Glutamatergic neuron (in vitro differentiated cells): ENCODE data around the gene SIRT3. TPM values are rescaled to one million over a fixed set of nuclear protein-coding genes. Genes with fewer than 3 reads are reported as not detected.
"Not testable (repeated sequence)": the region's sequence is repeated elsewhere in the genome, so short reads cannot be mapped to it uniquely, and the experiment has no call there.

Source experiments
- DNase-seq: peaks from one replicate; pipeline ENCODE4 v3.0.0; 2022
- H3K27ac Mint-ChIP-seq: one replicate; pipeline ENCODE4 v1.8.0; 2020; ENCODE audit warnings: mild to moderate bottlenecking, mixed read lengths, inconsistent platforms; ENCODE audit not compliant: unreplicated experiment
- H3K27me3 Mint-ChIP-seq: one replicate; pipeline ENCODE4 v1.8.0; 2020; ENCODE audit warnings: mild to moderate bottlenecking, moderate library complexity, mixed read lengths, inconsistent platforms; ENCODE audit not compliant: unreplicated experiment
- H3K36me3 Mint-ChIP-seq: one replicate; pipeline ENCODE4 v1.8.0; 2020; ENCODE audit warnings: mild to moderate bottlenecking, mixed read lengths, inconsistent platforms; ENCODE audit not compliant: unreplicated experiment
- H3K4me1 Mint-ChIP-seq: one replicate; pipeline ENCODE4 v1.8.0; 2020; ENCODE audit warnings: mild to moderate bottlenecking, low read depth, mixed read lengths, inconsistent platforms; ENCODE audit not compliant: unreplicated experiment
- H3K4me3 Mint-ChIP-seq: one replicate; pipeline ENCODE4 v1.8.0; 2020; ENCODE audit warnings: mild to moderate bottlenecking, mixed read lengths, inconsistent platforms; ENCODE audit not compliant: unreplicated experiment
- H3K9me3 Mint-ChIP-seq: one replicate; pipeline ENCODE4 v1.8.0; 2020; ENCODE audit warnings: mild to moderate bottlenecking, moderate library complexity, mixed read lengths, inconsistent platforms; ENCODE audit not compliant: unreplicated experiment
- CTCF ChIP-seq: fragments of 200-600 bp; sonication (generic); IDR thresholded peaks from one replicate; pipeline ENCODE4 v1.5.0; 2021; ENCODE audit not compliant: partially characterized antibody, unreplicated experiment
- total RNA-seq: library from RNA; stranded (reverse); fragmentation: NEBNext Ultra II Directional; extraction: Animal tissue kit (Norgen Biotek cat#: 25700); gene quantifications from one replicate; pipeline ENCODE4 v1.2.1, GENCODE V29; 2021; ENCODE audit not compliant: unreplicated experiment

The SIRT3 gene
- total RNA-seq, 1 donor from 2014 or later = 23.6 TPM

- Mint-ChIP-seq H3K4me3 (no peak overlapping the region), H3K27ac (no peak overlapping the region), H3K9me3 (no peaks in the 10 kb centered on the region), H3K4me1 (no peaks in the 10 kb centered on the region), H3K36me3 (no peaks in the 10 kb centered on the region), H3K27me3 (peaks cover 2% of the 10 kb centered on the region)
- DNase-seq = no peak
- no peak for TF ChIP-seq CTCF
These were observed 38.4 kb downstream of the SIRT3 start for GRCh38 chr11:197741-198235.

GRCh38 chr11:196786-197731 lies 39.1 kb downstream of the SIRT3 start:
- no peak overlapping the region for H3K27ac Mint-ChIP-seq
- H3K9me3 Mint-ChIP-seq = no peaks in the 10 kb centered on the region

DNA sequence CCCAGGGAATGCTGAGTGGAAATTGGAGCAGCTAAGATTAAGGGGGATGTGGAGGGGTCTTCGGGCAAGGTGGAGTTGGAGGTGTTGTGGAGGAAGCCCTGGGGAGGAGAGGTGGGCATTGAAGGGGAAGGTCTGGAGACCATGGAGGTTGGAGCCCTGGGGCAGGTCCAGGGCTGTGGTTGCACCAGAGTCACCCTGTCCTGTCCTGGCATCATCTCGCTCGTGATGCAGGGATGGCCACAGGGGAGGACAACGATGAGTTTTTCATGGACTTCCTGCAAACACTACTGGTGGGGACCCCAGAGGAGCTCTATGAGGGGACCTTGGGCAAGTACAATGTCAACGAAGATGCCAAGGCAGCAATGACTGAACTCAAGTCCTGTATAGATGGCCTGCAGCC lies 42.7 kb downstream of the SIRT3 start:
- not testable (repeated sequence) for H3K27ac Mint-ChIP-seq, H3K4me1 Mint-ChIP-seq, H3K4me3 Mint-ChIP-seq, H3K27me3 Mint-ChIP-seq, H3K9me3 Mint-ChIP-seq, H3K36me3 Mint-ChIP-seq
- peak; percentile 10 for DNase-seq

More at GRCh38 chr11:196786-197731, 39.1 kb downstream of the SIRT3 start:
- no peak for TF ChIP-seq CTCF
- Mint-ChIP-seq H3K27me3 (peaks cover 2% of the 10 kb centered on the region), H3K4me3 (no peak overlapping the region), H3K4me1 (no peaks in the 10 kb centered on the region), H3K36me3 (no peaks in the 10 kb centered on the region)
- no peak for DNase-seq

DNA sequence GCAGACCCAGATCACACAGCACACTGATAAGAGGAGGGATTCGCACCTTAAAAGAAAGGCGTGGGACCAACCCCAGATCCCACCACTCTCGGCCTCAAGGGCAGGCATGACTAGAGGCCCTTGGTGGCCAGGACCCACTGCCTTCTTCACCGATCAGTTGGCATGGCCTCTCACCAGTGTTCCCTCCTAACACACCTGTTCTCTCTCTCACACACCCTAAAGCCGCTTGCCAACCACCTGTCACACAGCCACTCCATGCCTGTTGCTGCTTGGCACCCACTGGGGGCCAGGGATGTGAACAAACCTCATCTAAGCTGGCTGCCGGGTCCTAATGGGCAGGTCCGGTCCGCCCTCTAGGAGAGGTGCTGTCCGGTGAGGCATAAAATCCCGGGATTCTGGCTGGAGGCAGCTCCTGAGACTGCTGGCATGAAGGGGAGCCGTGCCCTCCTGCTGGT lies 43.4 kb downstream of the SIRT3 start, which contains the start of gene SCGB1C1:
Gene SCGB1C1 (plus strand): TSS at position 405 of the 455 bp plus-strand sequence. CDS start 22 bp downstream, at position 427.
- H3K36me3 Mint-ChIP-seq, H3K27ac Mint-ChIP-seq, H3K4me3 Mint-ChIP-seq: not testable (repeated sequence)

DNA sequence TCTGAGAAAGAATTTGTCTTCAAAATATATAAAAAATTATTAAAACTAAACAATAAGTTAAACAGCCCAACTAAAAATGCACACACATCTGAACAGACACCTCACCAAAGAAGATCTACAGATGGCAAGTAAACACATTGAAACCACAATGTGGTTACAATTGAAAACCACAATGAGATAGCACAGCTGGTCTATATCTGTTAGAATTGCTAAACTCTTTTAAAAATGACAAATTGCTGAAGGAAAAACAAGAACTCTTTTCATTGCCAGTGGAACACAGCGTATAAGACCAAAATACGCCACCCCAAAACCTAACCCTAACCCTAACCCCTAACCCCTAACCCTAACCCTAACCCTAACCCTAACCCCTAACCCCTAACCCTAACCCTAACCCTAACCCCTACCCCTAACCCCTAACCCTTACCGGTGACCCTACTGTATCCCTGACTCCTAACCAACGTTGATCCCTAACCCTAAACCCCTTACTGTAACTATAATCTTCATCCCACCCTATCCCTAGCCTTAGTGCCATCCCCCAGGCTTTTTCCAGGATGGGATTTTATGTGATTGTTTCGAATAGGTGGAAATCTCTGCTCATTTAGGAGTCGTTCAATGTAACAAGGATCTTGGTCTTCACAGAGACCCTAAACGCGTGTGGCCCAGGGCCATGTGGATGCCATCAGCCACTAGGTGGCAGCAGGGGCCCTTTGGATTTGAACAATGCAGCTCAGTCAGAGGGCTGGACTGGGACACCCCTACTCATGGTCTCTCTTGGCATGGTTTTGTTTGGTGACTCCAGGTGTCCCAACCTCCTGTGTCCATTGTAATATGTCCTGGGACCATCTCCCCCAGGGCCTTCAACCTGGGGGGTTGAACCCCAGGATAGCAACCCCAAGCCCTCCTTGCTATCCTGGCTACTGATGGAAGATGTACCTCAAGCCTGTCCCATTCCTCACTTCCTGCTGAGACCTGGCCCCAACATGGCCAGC lies 44.4 kb downstream of the SIRT3 start:
- not testable (repeated sequence) for H3K27ac Mint-ChIP-seq, H3K9me3 Mint-ChIP-seq, H3K36me3 Mint-ChIP-seq, H3K4me1 Mint-ChIP-seq, H3K4me3 Mint-ChIP-seq, H3K27me3 Mint-ChIP-seq
- DNase-seq = peak; percentile 2

More for the DNA sequence above, 43.4 kb downstream of the SIRT3 start, which contains the start of gene SCGB1C1:
- not testable (repeated sequence) for DNase-seq, H3K27me3 Mint-ChIP-seq, H3K4me1 Mint-ChIP-seq, H3K9me3 Mint-ChIP-seq

DNA sequence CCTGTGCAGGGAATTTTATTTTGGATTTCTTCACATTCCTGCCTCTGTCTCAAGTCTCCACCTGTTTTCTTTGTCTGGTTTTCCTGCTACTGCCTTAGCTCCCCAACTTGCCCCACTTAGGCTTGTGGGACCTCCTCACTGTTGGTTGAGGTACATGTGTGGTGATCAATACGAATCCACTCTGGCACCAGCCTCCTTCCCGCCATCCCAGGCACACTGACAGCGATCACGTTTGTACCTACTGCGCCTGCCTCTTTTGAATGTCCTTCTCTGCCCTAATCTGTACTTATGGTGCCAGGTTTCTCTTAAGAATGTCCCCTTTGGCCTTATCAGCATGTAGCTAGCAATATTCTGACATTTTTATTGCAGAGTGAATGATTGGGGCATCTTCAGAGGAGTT lies 45.6 kb downstream of the SIRT3 start:
- H3K9me3 Mint-ChIP-seq, DNase-seq, H3K27ac Mint-ChIP-seq, H3K27me3 Mint-ChIP-seq, H3K4me3 Mint-ChIP-seq, H3K4me1 Mint-ChIP-seq, H3K36me3 Mint-ChIP-seq: not testable (repeated sequence)
